Activated CD4-positive, alpha-beta T cell treated with anti-CD3 and anti-CD28 coated beads for 24 hours (primary cell): ENCODE data around the gene DENND1A.

ENCODE experiments used
- DNase-seq, 2 donors: peaks; one replicate each; pipeline ENCODE4 v3.0.0-alpha.2; 2020; ENCODE audit warnings: low read depth in 2 of 2

Gene DENND1A

GRCh38 chr9:123772967-123773366 lies 157.0 kb downstream of the DENND1A start:
- no peak for DNase-seq

- DNase-seq: no peak
These were observed 157.6 kb downstream of the DENND1A start for GRCh38 chr9:123772374-123772773.

GRCh38 chr9:123771690-123772089 lies 158.2 kb downstream of the DENND1A start:
- DNase-seq: no peak

GRCh38 chr9:123769719-123770118 lies 160.2 kb downstream of the DENND1A start:
- no peak for DNase-seq

GRCh38 chr9:123763910-123764588 lies 165.9 kb downstream of the DENND1A start:
- no peak for DNase-seq

GRCh38 chr9:123761905-123762605 lies 167.9 kb downstream of the DENND1A start:
- no peak for DNase-seq

GRCh38 chr9:123757960-123758359 lies 172.0 kb downstream of the DENND1A start:
- DNase-seq: no peak

- DNase-seq: no peak
These were observed 172.4 kb downstream of the DENND1A start for GRCh38 chr9:123757547-123757946.

GRCh38 chr9:123756484-123757106 lies 173.3 kb downstream of the DENND1A start:
- no peak for DNase-seq

GRCh38 chr9:123753669-123754258 lies 176.2 kb downstream of the DENND1A start:
- no peak for DNase-seq

GRCh38 chr9:123753016-123753415 lies 176.9 kb downstream of the DENND1A start:
- DNase-seq: no peak

GRCh38 chr9:123749580-123750202 lies 180.2 kb downstream of the DENND1A start:
- DNase-seq: no peak

GRCh38 chr9:123746765-123747164 lies 183.2 kb downstream of the DENND1A start:
- no peak for DNase-seq

- DNase-seq: no peak
These were observed 184.0 kb downstream of the DENND1A start for GRCh38 chr9:123745933-123746332.

- no peak for DNase-seq
These were observed 184.5 kb downstream of the DENND1A start for GRCh38 chr9:123745451-123745850.

- DNase-seq: no peak
These were observed 186.2 kb downstream of the DENND1A start for GRCh38 chr9:123743737-123744136.

- DNase-seq: no peak
These were observed 187.7 kb downstream of the DENND1A start for GRCh38 chr9:123742009-123742767.

GRCh38 chr9:123741214-123741613 lies 188.7 kb downstream of the DENND1A start:
- DNase-seq: no peak

- no peak for DNase-seq
These were observed 190.0 kb downstream of the DENND1A start for GRCh38 chr9:123739902-123740301.

GRCh38 chr9:123739387-123739786 lies 190.5 kb downstream of the DENND1A start:
- no peak for DNase-seq

GRCh38 chr9:123738648-123739047 lies 191.3 kb downstream of the DENND1A start:
- no peak for DNase-seq
